B cell (primary cell): Measurements from ENCODE around the gene USP20. TPM values are rescaled to one million over a fixed set of nuclear protein-coding genes. Genes with fewer than 3 reads are reported as not detected.
A peak's percentile ranks its signal among the peaks of the same experiment; 100 is the strongest.

Experiments used
- ATAC-seq: fragments of 200-7000 bp; cut with Tn5 transposase; one replicate; pipeline ENCODE4 v1.10.0; 2021; ENCODE audit warnings: low read depth, mild to moderate bottlenecking, moderate number of reproducible peaks, moderate library complexity
- CTCF ChIA-PET: fragments of 350-600 bp; sonication (Branson Sonifier 250); formaldehyde crosslinking; loops from one replicate; lab custom pipeline; 2021; ENCODE audit warnings: antibody characterized with exemption, inconsistent platforms; lab: Charles Lee
- POLR2A ChIA-PET: fragments of 350-600 bp; sonication (Branson Sonifier 250); formaldehyde crosslinking; loops from one replicate; lab custom pipeline; 2021; ENCODE audit warnings: antibody characterized with exemption; lab: Charles Lee
- DNase-seq: peaks from one replicate; pipeline ENCODE4 v3.0.0; 2013
- H2AFZ ChIP-seq: 2 replicates; pipeline ENCODE4 v1.6.1; 2012; ENCODE audit warnings: mild to moderate bottlenecking, low read depth, low read length; ENCODE audit not compliant: insufficient read depth, poor library complexity, severe bottlenecking
- H3K27ac ChIP-seq, 2 donors: 1 replicate in 1 of 2; 2 replicates in 1 of 2; pipeline ENCODE4 v1.5.1; 2012 to 2013; ENCODE audit warnings: low read length in 2 of 2, mild to moderate bottlenecking in 2 of 2, moderate library complexity in 1 of 2
- H3K27me3 ChIP-seq, 4 experiments: fragments of 200-600 bp in 1 of 4; sonication (generic) in 1 of 4; replicated peaks in 1 of 4; 1 replicate in 2 of 4; 2 replicates in 2 of 4; pipeline versions ENCODE4 v1.6.1 to v1.7.0; 2013 to 2016; ENCODE audit warnings: low read length in 3 of 4, mild to moderate bottlenecking in 2 of 4, mixed read lengths in 1 of 4, moderate library complexity in 1 of 4; ENCODE audit not compliant: insufficient read depth in 4 of 4, control insufficient read depth in 3 of 4; ENCODE audit errors: control extremely low read depth in 1 of 4
- H3K36me3 ChIP-seq, 2 experiments: replicated peaks in 1 of 2; 1 replicate in 1 of 2; 2 replicates in 1 of 2; pipeline versions ENCODE4 v1.6.1 to v1.7.1; 2013; ENCODE audit warnings: low read length in 1 of 2; ENCODE audit not compliant: insufficient read depth in 2 of 2, control insufficient read depth in 1 of 2; ENCODE audit errors: control extremely low read depth in 1 of 2, extremely low read depth in 1 of 2
- H3K4me1 ChIP-seq, 2 donors: fragments of 200-600 bp in 1 of 2; sonication (generic) in 1 of 2; 1 replicate in 1 of 2; 2 replicates in 1 of 2; pipeline versions ENCODE4 v1.5.1 to v1.6.1; 2013 to 2017; ENCODE audit warnings: low read length in 2 of 2; ENCODE audit not compliant: control insufficient read depth in 2 of 2, insufficient read depth in 2 of 2
- H3K4me2 ChIP-seq: replicated peaks from 2 replicates; pipeline ENCODE3; 2012; ENCODE audit warnings: mild to moderate bottlenecking, low read depth, low read length; ENCODE audit not compliant: poor library complexity, severe bottlenecking
- H3K4me3 ChIP-seq, 5 experiments: fragments of 200-600 bp in 1 of 5; sonication (generic) in 1 of 5; 1 replicate in 3 of 5; 2 replicates in 2 of 5; pipeline versions ENCODE4 v1.5.1 to v1.7.0; 2011 to 2016; ENCODE audit warnings: low read length in 4 of 5, mild to moderate bottlenecking in 4 of 5, low read depth in 2 of 5, control low read depth in 1 of 5, moderate library complexity in 1 of 5; ENCODE audit not compliant: insufficient read depth in 1 of 5; ENCODE audit errors: control extremely low read depth in 1 of 5, extremely low read depth in 1 of 5
- H3K79me2 ChIP-seq: fragments of 200-600 bp; sonication (generic); one replicate; pipeline ENCODE4 v1.6.0; 2016; ENCODE audit warnings: low read length; ENCODE audit not compliant: control insufficient read depth, insufficient read depth
- H3K9ac ChIP-seq: fragments of 200-600 bp; sonication (generic); 2 replicates; pipeline ENCODE4 v1.6.1; 2017; ENCODE audit warnings: mild to moderate bottlenecking, low read length, moderate library complexity
- H3K9me3 ChIP-seq, 3 donors: one replicate each; pipeline versions ENCODE4 v1.6.1 to v1.7.1; 2013; ENCODE audit warnings: low read length in 2 of 3; ENCODE audit not compliant: control insufficient read depth in 2 of 3, insufficient read depth in 1 of 3; ENCODE audit errors: control extremely low read depth in 1 of 3
- H4K20me1 ChIP-seq: 2 replicates; pipeline ENCODE4 v1.6.0; 2012; ENCODE audit warnings: mild to moderate bottlenecking, low read length; ENCODE audit not compliant: insufficient read depth, control insufficient read depth, poor library complexity, severe bottlenecking
- H3K27ac Mint-ChIP-seq: one replicate; pipeline ENCODE4 v1.8.0; 2021; ENCODE audit warnings: mixed read lengths
- H3K27me3 Mint-ChIP-seq: one replicate; pipeline ENCODE4 v1.8.0; 2021; ENCODE audit warnings: mixed read lengths
- H3K4me1 Mint-ChIP-seq: one replicate; pipeline ENCODE4 v1.8.0; 2021; ENCODE audit warnings: mixed read lengths
- H3K4me3 Mint-ChIP-seq: one replicate; pipeline ENCODE4 v1.8.0; 2021; ENCODE audit warnings: mixed read lengths
- H3K9me3 Mint-ChIP-seq: one replicate; pipeline ENCODE4 v1.8.0; 2022; ENCODE audit warnings: mixed read lengths; ENCODE audit not compliant: insufficient read depth
- CTCF ChIP-seq: fragments of 200-600 bp; IDR thresholded peaks from one replicate; pipeline ENCODE4 v1.8.0; 2022; ENCODE audit warnings: antibody characterized with exemption, mild to moderate bottlenecking
- EZH2 ChIP-seq: IDR thresholded peaks from 2 replicates; pipeline ENCODE4 v1.6.1; 2012; ENCODE audit warnings: borderline replicate concordance, low read depth, mild to moderate bottlenecking, moderate library complexity, low read length; ENCODE audit not compliant: insufficient read depth, poor library complexity, severe bottlenecking
- WGBS: methylation state at CpG from one replicate; pipeline ENCODE4 v1.1.5; 2013; ENCODE audit warnings: missing lambda C conversion rate; ENCODE audit not compliant: insufficient coverage; 5-methylcytosine and 5-hydroxymethylcytosine counted together
- intact Hi-C: fragments of 100-400 bp; cut with micrococcal nuclease; formaldehyde crosslinking; loops from one replicate; pipeline ENCODE4 v1.10.0; 2022
- polyA plus RNA-seq: library from polyadenylated mRNA; depleted of rRNA; stranded (reverse); fragments of >200 nt; gene quantifications from 2 replicates; pipeline ENCODE4 v1.2.3, GENCODE V29; 2012
- total RNA-seq, 2 donors: library from RNA; stranded (reverse); fragments of 120-200 nt in 1 of 2; gene quantifications; 1 replicate in 1 of 2; 2 replicates in 1 of 2; pipeline versions ENCODE4 v1.2.3 to v1.2.4, GENCODE V29; 2013 to 2022

Gene USP20
- total and polyA plus RNA-seq, 2 donors (not counting 1 experiment from before 2014, with no cell fraction given), result 49.5 to 72.6 TPM

DNA sequence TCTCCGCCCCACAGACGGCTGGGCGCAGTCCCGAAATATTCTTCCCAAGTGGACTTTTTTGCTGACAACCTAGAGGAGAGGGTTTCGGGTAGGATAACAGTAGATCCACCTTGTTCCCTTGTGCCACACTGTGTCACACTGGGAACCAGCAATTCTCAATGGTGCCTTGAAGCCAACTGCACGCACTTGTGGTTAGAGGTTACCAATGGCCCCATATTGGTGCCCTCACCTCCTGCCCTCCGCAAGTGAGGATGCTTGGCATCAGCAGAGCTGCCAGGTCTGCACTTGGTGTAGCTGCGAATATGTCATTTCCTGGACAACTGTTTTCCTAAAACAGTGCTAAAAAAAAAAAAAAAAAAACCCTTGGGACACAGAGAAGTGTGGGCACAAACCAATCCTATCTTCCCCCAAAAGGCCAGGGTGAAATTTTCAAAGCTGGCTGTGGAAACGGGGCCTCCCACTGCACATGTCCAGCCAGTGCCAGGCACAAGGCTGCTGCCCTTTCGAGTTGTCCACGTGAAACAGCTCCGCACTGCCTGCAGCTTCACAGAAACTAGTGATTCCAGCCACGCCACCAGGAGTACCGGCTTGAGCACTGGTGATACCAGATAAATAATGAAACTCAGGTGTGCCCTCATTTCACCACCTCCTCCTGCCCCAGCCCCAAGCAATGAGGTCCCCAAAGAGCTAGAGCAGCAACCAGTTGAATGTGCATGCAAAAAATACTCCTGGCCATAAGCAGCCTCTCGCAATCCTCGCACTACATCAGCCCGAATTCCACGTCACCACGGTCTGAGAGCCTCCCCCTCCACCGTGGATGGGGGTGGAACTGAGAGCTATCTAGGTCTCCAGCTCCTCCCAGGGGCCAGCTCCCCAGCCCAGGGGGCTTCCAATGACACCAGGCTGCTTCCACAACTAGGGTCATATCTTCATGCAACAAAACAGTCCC is 51.2 kb downstream of the USP20 start:
- no peak for ATAC-seq
- Histone ChIP-seq H3K4me1 (peaks cover 69 to 79% of the 10 kb centered on the region in 2 donors), H2AFZ (peak overlapping the region; percentile 68), H3K79me2 (peaks cover 24% of the 10 kb centered on the region), H3K27ac (peak overlapping the region; percentile 86 to 90), H3K27me3 (no peaks in the 10 kb centered on the region), H4K20me1 (no peaks in the 10 kb centered on the region), H3K9ac (peak overlapping the region; percentile 85), H3K4me3 (peak overlapping the region; percentile 63 to 81 (median 65)), H3K4me2 (peak overlapping the region; percentile 99), H3K36me3 (peaks cover 0 to 17% of the 10 kb centered on the region in 2 experiments), H3K9me3 (peaks cover 0 to 8% (median 0%) of the 10 kb centered on the region in 3 donors)
- H3K27ac Mint-ChIP-seq, result peak overlapping the region; percentile 97
- peak; percentile 64 for DNase-seq
- peaks cover 74% of the 10 kb centered on the region for H3K4me1 Mint-ChIP-seq
- no peaks in the 10 kb centered on the region for H3K9me3 Mint-ChIP-seq
- intact Hi-C loops, result loop anchor here (5.0 kb wide), 2 partner anchors 46 to 356 kb away; no protein-coding TSS in a partner anchor
- ChIA-PET POLR2A (interaction anchor here (0.6 to 1.8 kb wide), 7 partner anchors 20 to 156 kb away, joined by 3 to 9 read pairs (median 6); partner anchors contain the start of genes C9orf78, FNBP1 and USP20), CTCF (interaction anchor here (0.6 to 5.3 kb wide), 25 partner anchors 11 to 353 kb away, joined by 3 to 28 read pairs (median 3); no protein-coding TSS in a partner anchor)
- 30% methylated on average over 10 of the region's 20 CpGs for WGBS
- H3K27me3 Mint-ChIP-seq, result no peaks in the 10 kb centered on the region
- peak overlapping the region; percentile 95 for H3K4me3 Mint-ChIP-seq
- TF ChIP-seq EZH2 (no peak), CTCF (no peak)
